B cell (primary cell): ENCODE measurements around the gene PHC2. TPM values are rescaled to one million over a fixed set of nuclear protein-coding genes. Genes with fewer than 3 reads are reported as not detected.

ENCODE experiments used
- ATAC-seq: fragments of 200-7000 bp; cut with Tn5 transposase; one replicate; pipeline ENCODE4 v1.10.0; 2021; ENCODE audit warnings: low read depth, mild to moderate bottlenecking, moderate number of reproducible peaks, moderate library complexity
- CTCF ChIA-PET: fragments of 350-600 bp; sonication (Branson Sonifier 250); formaldehyde crosslinking; loops from one replicate; lab custom pipeline; 2021; ENCODE audit warnings: antibody characterized with exemption, inconsistent platforms; lab: Charles Lee
- POLR2A ChIA-PET: fragments of 350-600 bp; sonication (Branson Sonifier 250); formaldehyde crosslinking; loops from one replicate; lab custom pipeline; 2021; ENCODE audit warnings: antibody characterized with exemption; lab: Charles Lee
- DNase-seq: peaks from one replicate; pipeline ENCODE4 v3.0.0; 2013
- H2AFZ ChIP-seq: 2 replicates; pipeline ENCODE4 v1.6.1; 2012; ENCODE audit warnings: mild to moderate bottlenecking, low read depth, low read length; ENCODE audit not compliant: insufficient read depth, poor library complexity, severe bottlenecking
- H3K27ac ChIP-seq, 2 donors: 1 replicate in 1 of 2; 2 replicates in 1 of 2; pipeline ENCODE4 v1.5.1; 2012 to 2013; ENCODE audit warnings: low read length in 2 of 2, mild to moderate bottlenecking in 2 of 2, moderate library complexity in 1 of 2
- H3K27me3 ChIP-seq, 4 experiments: fragments of 200-600 bp in 1 of 4; sonication (generic) in 1 of 4; replicated peaks in 1 of 4; 1 replicate in 2 of 4; 2 replicates in 2 of 4; pipeline versions ENCODE4 v1.6.1 to v1.7.0; 2013 to 2016; ENCODE audit warnings: low read length in 3 of 4, mild to moderate bottlenecking in 2 of 4, mixed read lengths in 1 of 4, moderate library complexity in 1 of 4; ENCODE audit not compliant: insufficient read depth in 4 of 4, control insufficient read depth in 3 of 4; ENCODE audit errors: control extremely low read depth in 1 of 4
- H3K36me3 ChIP-seq, 2 experiments: replicated peaks in 1 of 2; 1 replicate in 1 of 2; 2 replicates in 1 of 2; pipeline versions ENCODE4 v1.6.1 to v1.7.1; 2013; ENCODE audit warnings: low read length in 1 of 2; ENCODE audit not compliant: insufficient read depth in 2 of 2, control insufficient read depth in 1 of 2; ENCODE audit errors: control extremely low read depth in 1 of 2, extremely low read depth in 1 of 2
- H3K4me1 ChIP-seq, 2 donors: fragments of 200-600 bp in 1 of 2; sonication (generic) in 1 of 2; 1 replicate in 1 of 2; 2 replicates in 1 of 2; pipeline versions ENCODE4 v1.5.1 to v1.6.1; 2013 to 2017; ENCODE audit warnings: low read length in 2 of 2; ENCODE audit not compliant: control insufficient read depth in 2 of 2, insufficient read depth in 2 of 2
- H3K4me2 ChIP-seq: replicated peaks from 2 replicates; pipeline ENCODE3; 2012; ENCODE audit warnings: mild to moderate bottlenecking, low read depth, low read length; ENCODE audit not compliant: poor library complexity, severe bottlenecking
- H3K4me3 ChIP-seq, 5 experiments: fragments of 200-600 bp in 1 of 5; sonication (generic) in 1 of 5; 1 replicate in 3 of 5; 2 replicates in 2 of 5; pipeline versions ENCODE4 v1.5.1 to v1.7.0; 2011 to 2016; ENCODE audit warnings: low read length in 4 of 5, mild to moderate bottlenecking in 4 of 5, low read depth in 2 of 5, control low read depth in 1 of 5, moderate library complexity in 1 of 5; ENCODE audit not compliant: insufficient read depth in 1 of 5; ENCODE audit errors: control extremely low read depth in 1 of 5, extremely low read depth in 1 of 5
- H3K79me2 ChIP-seq: fragments of 200-600 bp; sonication (generic); one replicate; pipeline ENCODE4 v1.6.0; 2016; ENCODE audit warnings: low read length; ENCODE audit not compliant: control insufficient read depth, insufficient read depth
- H3K9ac ChIP-seq: fragments of 200-600 bp; sonication (generic); 2 replicates; pipeline ENCODE4 v1.6.1; 2017; ENCODE audit warnings: mild to moderate bottlenecking, low read length, moderate library complexity
- H3K9me3 ChIP-seq, 3 donors: one replicate each; pipeline versions ENCODE4 v1.6.1 to v1.7.1; 2013; ENCODE audit warnings: low read length in 2 of 3; ENCODE audit not compliant: control insufficient read depth in 2 of 3, insufficient read depth in 1 of 3; ENCODE audit errors: control extremely low read depth in 1 of 3
- H4K20me1 ChIP-seq: 2 replicates; pipeline ENCODE4 v1.6.0; 2012; ENCODE audit warnings: mild to moderate bottlenecking, low read length; ENCODE audit not compliant: insufficient read depth, control insufficient read depth, poor library complexity, severe bottlenecking
- H3K27ac Mint-ChIP-seq: one replicate; pipeline ENCODE4 v1.8.0; 2021; ENCODE audit warnings: mixed read lengths
- H3K27me3 Mint-ChIP-seq: one replicate; pipeline ENCODE4 v1.8.0; 2021; ENCODE audit warnings: mixed read lengths
- H3K4me1 Mint-ChIP-seq: one replicate; pipeline ENCODE4 v1.8.0; 2021; ENCODE audit warnings: mixed read lengths
- H3K4me3 Mint-ChIP-seq: one replicate; pipeline ENCODE4 v1.8.0; 2021; ENCODE audit warnings: mixed read lengths
- H3K9me3 Mint-ChIP-seq: one replicate; pipeline ENCODE4 v1.8.0; 2022; ENCODE audit warnings: mixed read lengths; ENCODE audit not compliant: insufficient read depth
- CTCF ChIP-seq: fragments of 200-600 bp; IDR thresholded peaks from one replicate; pipeline ENCODE4 v1.8.0; 2022; ENCODE audit warnings: antibody characterized with exemption, mild to moderate bottlenecking
- EZH2 ChIP-seq: IDR thresholded peaks from 2 replicates; pipeline ENCODE4 v1.6.1; 2012; ENCODE audit warnings: borderline replicate concordance, low read depth, mild to moderate bottlenecking, moderate library complexity, low read length; ENCODE audit not compliant: insufficient read depth, poor library complexity, severe bottlenecking
- WGBS: methylation state at CpG from one replicate; pipeline ENCODE4 v1.1.5; 2013; ENCODE audit warnings: missing lambda C conversion rate; ENCODE audit not compliant: insufficient coverage; 5-methylcytosine and 5-hydroxymethylcytosine counted together
- intact Hi-C: fragments of 100-400 bp; cut with micrococcal nuclease; formaldehyde crosslinking; loops from one replicate; pipeline ENCODE4 v1.10.0; 2022
- polyA plus RNA-seq: library from polyadenylated mRNA; depleted of rRNA; stranded (reverse); fragments of >200 nt; gene quantifications from 2 replicates; pipeline ENCODE4 v1.2.3, GENCODE V29; 2012
- total RNA-seq, 2 donors: library from RNA; stranded (reverse); fragments of 120-200 nt in 1 of 2; gene quantifications; 1 replicate in 1 of 2; 2 replicates in 1 of 2; pipeline versions ENCODE4 v1.2.3 to v1.2.4, GENCODE V29; 2013 to 2022

PHC2 gene
- total and polyA plus RNA-seq, 2 donors (not counting 1 experiment from before 2014, with no cell fraction given) = 23.1 to 23.4 TPM

GRCh38 chr1:33378976-33379375 is 51.9 kb downstream of the PHC2 start:
- Histone ChIP-seq H3K9me3 (no peaks in the 10 kb centered on the region), H2AFZ (no peak overlapping the region), H4K20me1 (no peaks in the 10 kb centered on the region), H3K4me2 (no peak overlapping the region), H3K27ac (no peak overlapping the region), H3K9ac (no peak overlapping the region), H3K4me1 (peaks cover 8 to 16% of the 10 kb centered on the region in 2 donors), H3K36me3 (no peaks in the 10 kb centered on the region), H3K27me3 (peaks cover 0 to 8% (median 6%) of the 10 kb centered on the region in 4 experiments), H3K4me3 (no peak overlapping the region), H3K79me2 (no peaks in the 10 kb centered on the region)
- ATAC-seq (no peak), DNase-seq (no peak)
- Mint-ChIP-seq H3K4me1 (peaks cover 8% of the 10 kb centered on the region), H3K4me3 (no peak overlapping the region), H3K27ac (no peak overlapping the region), H3K27me3 (peaks cover 24% of the 10 kb centered on the region), H3K9me3 (no peaks in the 10 kb centered on the region)
- POLR2A ChIA-PET = no interaction called here
- no CpG with 5 or more reads among the region's 5 CpGs for WGBS
- TF ChIP-seq CTCF = no peak
- no peak for TF ChIP-seq EZH2
- CTCF ChIA-PET = interaction anchor here (1.4 kb wide), 1 partner anchor 9 kb away, joined by 3 read pairs; no protein-coding TSS in a partner anchor
- intact Hi-C loops = no loop called here

- ChIA-PET POLR2A (no interaction called here), CTCF (no interaction called here)
- no peak overlapping the region for H3K9ac ChIP-seq
- no peak for TF ChIP-seq CTCF
- no peak for TF ChIP-seq EZH2
- H4K20me1 ChIP-seq = no peaks in the 10 kb centered on the region
- no peak overlapping the region for H3K27ac ChIP-seq
- H3K4me3 ChIP-seq = no peak overlapping the region
- no peaks in the 10 kb centered on the region for H3K36me3 ChIP-seq
- no CpG with 5 or more reads among the region's 1 CpG for WGBS
- ATAC-seq (no peak), DNase-seq (no peak)
- H3K79me2 ChIP-seq = no peaks in the 10 kb centered on the region
- Mint-ChIP-seq H3K4me1 (peaks cover 8% of the 10 kb centered on the region), H3K27ac (no peak overlapping the region), H3K27me3 (peaks cover 24% of the 10 kb centered on the region), H3K4me3 (no peak overlapping the region), H3K9me3 (no peaks in the 10 kb centered on the region)
- H3K4me1 ChIP-seq = peaks cover 8 to 16% of the 10 kb centered on the region in 2 donors
- H3K9me3 ChIP-seq = no peaks in the 10 kb centered on the region
- H3K27me3 ChIP-seq = peaks cover 0 to 8% (median 6%) of the 10 kb centered on the region in 4 experiments
- intact Hi-C loops = no loop called here
- H2AFZ ChIP-seq = no peak overlapping the region
- no peak overlapping the region for H3K4me2 ChIP-seq
These were observed 52.4 kb downstream of the PHC2 start for GRCh38 chr1:33378524-33378923.
